Aorta (tissue), 5 donors: ENCODE results near the gene GMCL2. TPM values are rescaled to one million over a fixed set of nuclear protein-coding genes. Genes with fewer than 3 reads are reported as not detected.

ENCODE experiments used
- ATAC-seq: fragments of 200-7000 bp; cut with Tn5 transposase; one replicate; pipeline ENCODE4 v1.9.1; 2022; ENCODE audit warnings: moderate library complexity; ENCODE audit not compliant: low FRiP score
- DNase-seq, 2 donors: peaks; one replicate each; pipeline ENCODE4 v3.0.0-alpha.2; 2020
- H3K27ac ChIP-seq, 2 donors: one replicate each; pipeline ENCODE4 v1.5.1; 2013; ENCODE audit warnings: low read length in 2 of 2, mild to moderate bottlenecking in 2 of 2, moderate library complexity in 2 of 2, control low read depth in 1 of 2, inconsistent platforms in 1 of 2, low read depth in 1 of 2
- H3K27me3 ChIP-seq, 2 donors: one replicate each; pipeline ENCODE4 v1.6.1; 2013; ENCODE audit warnings: control low read depth in 1 of 2, low read length in 1 of 2, mild to moderate bottlenecking in 1 of 2, moderate library complexity in 1 of 2; ENCODE audit not compliant: insufficient read depth in 2 of 2, control insufficient read depth in 1 of 2
- H3K36me3 ChIP-seq, 2 donors: one replicate each; pipeline ENCODE4 v1.6.1; 2013; ENCODE audit warnings: control low read depth in 1 of 2, low read length in 1 of 2, mild to moderate bottlenecking in 1 of 2; ENCODE audit not compliant: insufficient read depth in 2 of 2, control insufficient read depth in 1 of 2
- H3K4me1 ChIP-seq, 2 donors: one replicate each; pipeline ENCODE4 v1.6.1; 2013; ENCODE audit warnings: low read length in 2 of 2, control low read depth in 1 of 2, mild to moderate bottlenecking in 1 of 2, moderate library complexity in 1 of 2; ENCODE audit not compliant: insufficient read depth in 2 of 2, control insufficient read depth in 1 of 2
- H3K4me3 ChIP-seq, 2 donors: one replicate each; pipeline ENCODE4 v1.5.1; 2013; ENCODE audit warnings: low read length in 2 of 2, control low read depth in 1 of 2, mild to moderate bottlenecking in 1 of 2
- H3K9me3 ChIP-seq: one replicate; pipeline ENCODE4 v1.6.1; 2013; ENCODE audit warnings: mild to moderate bottlenecking, low read length; ENCODE audit not compliant: control insufficient read depth
- WGBS, 2 donors: extraction: QIAGEN DNeasy Blood & Tissue Kit; methylation state at CpG; one replicate each; pipeline ENCODE4 v1.1.7; 2013; 5-methylcytosine and 5-hydroxymethylcytosine counted together
- intact Hi-C, 2 donors: fragments of 100-400 bp; cut with DNase I; formaldehyde crosslinking; loops; one replicate each; pipeline versions ENCODE4 v1.14.2 to v1.15.0; 2022
- polyA plus RNA-seq, 2 donors: library from polyadenylated mRNA; stranded (reverse); fragments of 200-250 nt; gene quantifications; one replicate each; pipeline ENCODE4 v1.2.3, GENCODE V29; 2013
- total RNA-seq, 2 donors: library from RNA; stranded (reverse); fragmentation: NEBNext Ultra II Directional; extraction: Animal tissue kit (Norgen Biotek cat#: 25700); gene quantifications; one replicate each; pipeline ENCODE4 v1.2.1, GENCODE V29; 2021
- donor health status: healthy with polysubstance abuse.
- donor health status: Bipolar disorder and iron deficiency.
- donor health status: DM: no; HTN: no; CAD: no.
- donor health status: DM: no; HTN: no; CAD: no.
- donor health status: DM: yes; HTN: yes; CAD: no.

GMCL2 gene
- total and polyA plus RNA-seq, 4 donors = not detected

DNA sequence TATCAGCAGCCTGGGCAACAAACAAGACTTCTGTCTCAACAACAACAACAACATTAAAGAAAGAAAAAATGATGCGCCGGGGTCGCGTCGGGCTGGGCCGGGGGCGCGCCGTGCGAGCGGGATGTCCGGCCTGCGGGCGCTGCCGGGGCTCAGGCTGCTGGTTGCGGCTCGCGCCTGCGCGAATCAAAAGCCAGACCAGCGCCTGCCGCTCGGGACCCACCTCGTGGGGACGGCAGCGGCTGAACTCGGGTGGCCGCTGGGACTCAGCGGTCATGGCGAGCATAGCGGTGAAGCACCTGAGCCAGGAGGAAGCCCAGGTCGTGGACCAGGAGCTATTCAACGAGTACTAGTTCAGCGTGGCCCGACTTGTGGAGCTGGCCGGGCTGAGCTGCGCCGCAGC lies 21.6 kb downstream of the GMCL2 start:
- 31% methylated on average over 38 of the region's 38 CpGs for WGBS, 2 donors
- H3K36me3 ChIP-seq = no peaks in the 10 kb centered on the region
- no peak overlapping the region for H3K27ac ChIP-seq
- DNase-seq (no peak), ATAC-seq (no peak)
- no peaks in the 10 kb centered on the region for H3K4me1 ChIP-seq
- intact Hi-C loops = loop anchor here in 1 of 2 donors (10.0 kb wide), 1 partner anchor 561 kb away; the partner anchor contains the start of gene B4GALT7
- no peaks in the 10 kb centered on the region for H3K9me3 ChIP-seq
- H3K27me3 ChIP-seq = no peaks in the 10 kb centered on the region
- H3K4me3 ChIP-seq = no peak overlapping the region

DNA sequence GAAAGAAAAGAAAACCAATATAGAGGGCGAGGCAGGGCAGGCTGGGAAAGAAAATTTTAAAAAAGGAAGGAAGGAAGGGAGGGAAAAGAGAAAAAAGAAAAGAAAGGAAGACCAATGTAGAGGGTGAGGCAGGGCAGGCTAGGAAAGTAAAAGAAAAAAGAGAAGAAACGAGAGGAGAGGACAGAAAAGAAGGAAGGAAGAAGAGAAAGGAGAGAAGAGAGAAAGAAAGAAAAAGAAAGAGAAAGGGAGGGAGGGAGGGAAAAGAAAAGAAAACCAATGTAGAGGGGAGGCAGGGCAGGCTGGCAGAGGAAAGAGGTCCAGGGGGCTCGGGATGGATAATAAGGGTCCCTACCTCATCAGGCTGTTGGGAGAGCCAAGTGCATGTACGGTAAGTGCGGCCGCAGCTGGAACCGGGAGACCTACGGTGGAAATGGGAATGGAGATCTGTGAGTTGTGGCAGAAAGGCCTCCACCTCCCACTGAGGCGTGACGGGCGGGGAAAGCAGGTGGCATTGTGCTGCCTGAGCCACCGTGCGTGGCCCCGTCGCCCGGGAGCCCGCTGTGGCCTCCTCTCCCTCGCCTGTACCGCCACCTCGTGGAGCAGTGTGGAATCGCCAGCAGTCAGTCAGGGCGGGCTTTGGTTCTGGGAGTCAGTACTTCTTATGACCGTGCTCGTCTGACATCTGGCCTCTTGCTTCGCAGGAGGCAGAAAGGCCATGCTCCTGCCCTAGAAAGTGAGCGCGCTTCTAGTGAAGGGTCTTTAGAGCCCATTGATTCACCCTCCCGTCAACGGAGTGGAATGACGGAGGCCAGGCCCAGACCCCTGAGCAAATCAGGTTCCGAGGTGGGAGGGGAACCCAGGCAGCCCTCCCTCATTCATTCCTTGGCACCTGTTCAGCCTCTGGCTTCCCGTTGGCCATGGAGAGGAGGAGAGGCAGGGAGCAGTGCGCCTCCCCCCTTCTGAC lies 23.1 kb downstream of the GMCL2 start:
- H3K4me3 ChIP-seq = no peak overlapping the region
- H3K36me3 ChIP-seq = no peaks in the 10 kb centered on the region
- H3K9me3 ChIP-seq = no peaks in the 10 kb centered on the region
- H3K27me3 ChIP-seq = no peaks in the 10 kb centered on the region
- ATAC-seq (peak; percentile 97), DNase-seq (peak; percentile 88 to 97)
- no peak overlapping the region for H3K27ac ChIP-seq
- H3K4me1 ChIP-seq = no peaks in the 10 kb centered on the region
- intact Hi-C loops = loop anchor here (1.0 to 10.0 kb wide), 3 partner anchors 87 to 559 kb away; partner anchors contain the start of gene B4GALT7 (in 1 of the 2)
- WGBS, 2 donors = 8 to 9% methylated on average over 33 of the region's 33 CpGs

- H3K36me3 ChIP-seq = no peaks in the 10 kb centered on the region
- H3K4me1 ChIP-seq = no peaks in the 10 kb centered on the region
- ATAC-seq (no peak), DNase-seq (no peak)
- no peaks in the 10 kb centered on the region for H3K9me3 ChIP-seq
- H3K27me3 ChIP-seq = no peaks in the 10 kb centered on the region
- WGBS, 2 donors = 73 to 74% methylated on average over 9 of the region's 9 CpGs
- intact Hi-C loops = loop anchor here in 1 of 2 donors (5.0 to 10.0 kb wide), 2 partner anchors 85 to 558 kb away; partner anchors contain the start of gene B4GALT7
- no peak overlapping the region for H3K4me3 ChIP-seq
- no peak overlapping the region for H3K27ac ChIP-seq
Observed at GRCh38 chr5:178162481-178162880, 24.7 kb downstream of the GMCL2 start.

DNA sequence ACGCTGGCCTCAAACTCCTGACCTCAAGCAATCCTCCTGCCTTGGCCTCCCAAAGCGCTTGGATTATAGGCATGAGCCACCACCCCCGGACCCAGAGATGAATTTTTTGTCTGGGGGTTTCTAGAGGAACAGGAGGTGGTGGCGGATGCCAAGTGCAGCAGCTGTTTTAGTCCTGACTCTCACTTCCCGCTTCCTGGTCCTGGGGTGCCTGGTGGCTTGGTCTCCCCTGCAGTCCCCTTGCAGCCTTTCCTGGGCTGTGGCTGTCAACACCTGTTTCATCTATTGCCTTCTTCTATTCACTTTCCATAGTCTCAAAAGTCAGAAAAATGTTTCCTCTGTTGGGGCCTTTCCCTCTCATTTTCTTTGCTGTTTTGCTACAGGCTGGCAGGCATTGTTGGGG lies 27.0 kb downstream of the GMCL2 start:
- ATAC-seq = no peak
- 87 to 92% methylated on average over 5 of the region's 5 CpGs for WGBS, 2 donors
- intact Hi-C loops = loop anchor here in 1 of 2 donors (5.0 to 10.0 kb wide), 2 partner anchors 83 to 555 kb away; partner anchors contain the start of gene B4GALT7

GRCh38 chr5:178155065-178155464 lies 32.1 kb downstream of the GMCL2 start:
- no peak overlapping the region for H3K27ac ChIP-seq
- no peak overlapping the region for H3K4me3 ChIP-seq
- intact Hi-C loops = no loop called here
- ATAC-seq (no peak), DNase-seq (no peak)
- H3K36me3 ChIP-seq = no peaks in the 10 kb centered on the region
- WGBS, 2 donors = 82% methylated on average over 8 of the region's 8 CpGs
- no peaks in the 10 kb centered on the region for H3K27me3 ChIP-seq
- no peaks in the 10 kb centered on the region for H3K9me3 ChIP-seq
- H3K4me1 ChIP-seq = no peaks in the 10 kb centered on the region

More for the DNA sequence above, 27.0 kb downstream of the GMCL2 start:
- Histone ChIP-seq H3K4me1 (no peaks in the 10 kb centered on the region), H3K4me3 (no peak overlapping the region), H3K36me3 (no peaks in the 10 kb centered on the region), H3K27ac (no peak overlapping the region), H3K27me3 (no peaks in the 10 kb centered on the region), H3K9me3 (no peaks in the 10 kb centered on the region)
- DNase-seq = no peak

GRCh38 chr5:178153530-178154340 lies 33.4 kb downstream of the GMCL2 start, which contains the start of gene NHP2:
TSS of gene NHP2 (minus strand) at chr5:178153885. CDS start at chr5:178153817, 68 bp downstream.
- DNase-seq (peak; percentile 99), ATAC-seq (peak; percentile 99)
- Histone ChIP-seq H3K27ac (peak within 1 kb of the TSS in 1 of 2 donors; percentile 38), H3K36me3 (peaks cover 0 to 2% of the 10 kb centered on the region in 2 donors), H3K4me3 (peak within 1 kb of the TSS; percentile 20 to 60), H3K27me3 (no peaks in the 10 kb centered on the region), H3K9me3 (no peaks in the 10 kb centered on the region), H3K4me1 (no peaks in the 10 kb centered on the region)
- WGBS, 2 donors = 2% methylated on average over 67 to 68 of the region's 68 CpGs
- intact Hi-C loops = loop anchor here in 1 of 2 donors (5.0 kb wide), 1 partner anchor 54 kb away; no protein-coding TSS in a partner anchor

DNA sequence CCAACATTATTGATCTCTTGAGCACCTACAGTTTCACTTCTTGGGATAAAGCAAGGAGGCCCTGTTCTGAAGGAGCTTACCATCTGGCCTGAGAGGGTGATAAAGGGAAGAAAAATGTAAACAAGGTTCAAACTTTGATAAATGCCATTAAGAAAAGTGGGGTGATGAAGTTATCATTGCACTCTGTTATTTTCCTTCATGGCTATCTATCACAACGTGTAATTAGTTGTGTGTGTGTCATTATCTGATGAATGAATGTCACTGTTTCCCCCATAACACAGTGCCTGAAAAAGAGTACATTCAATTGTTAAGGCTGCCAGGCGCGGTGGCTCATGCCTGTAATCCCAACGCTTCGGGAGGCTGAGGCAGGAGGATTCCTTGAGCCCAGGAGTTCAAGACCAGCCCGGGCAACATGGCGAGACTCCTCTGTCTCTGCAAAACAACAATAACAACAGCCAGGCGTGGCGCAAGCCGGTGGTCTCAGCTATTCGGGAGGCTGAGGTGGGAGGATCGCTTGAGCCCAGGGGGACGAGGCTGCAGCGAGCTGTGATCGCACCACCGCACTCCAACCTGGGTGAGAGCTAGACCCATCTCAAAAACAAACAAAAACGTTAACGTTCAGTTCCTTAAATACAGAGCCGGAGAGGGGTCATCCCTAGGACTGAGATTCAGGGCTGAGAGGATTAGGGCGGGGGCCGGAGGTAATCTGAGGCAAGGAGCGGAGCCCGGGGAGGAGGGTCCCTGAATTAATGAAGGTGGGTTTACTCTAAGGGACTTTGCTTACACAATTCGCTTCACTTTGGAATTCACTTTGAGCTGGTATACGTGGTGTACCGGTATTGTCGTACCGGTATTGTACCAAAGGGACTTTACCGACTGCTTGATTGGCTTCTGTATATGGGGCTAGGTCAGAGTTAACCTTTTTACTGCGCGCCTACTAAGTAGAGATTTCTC lies 34.4 kb downstream of the GMCL2 start:
- DNase-seq = peak in 1 of 2 donors; percentile 73

More for the DNA sequence above, 34.4 kb downstream of the GMCL2 start:
- Histone ChIP-seq H3K9me3 (no peaks in the 10 kb centered on the region), H3K27me3 (no peaks in the 10 kb centered on the region), H3K27ac (no peak overlapping the region), H3K4me3 (peak overlapping the region; percentile 20 to 60), H3K36me3 (peaks cover 0 to 2% of the 10 kb centered on the region in 2 donors), H3K4me1 (no peaks in the 10 kb centered on the region)
- intact Hi-C loops = loop anchor here in 1 of 2 donors (5.0 kb wide), 1 partner anchor 55 kb away; no protein-coding TSS in a partner anchor
- WGBS, 2 donors = 51 to 52% methylated on average over 31 of the region's 31 CpGs
- no peak for ATAC-seq
